Measurements from ENCODE around the gene UBE2C.
"Not testable (repeated sequence)": the region's sequence is repeated elsewhere in the genome, so short reads cannot be mapped to it uniquely, and the experiment has no call there.

Gene UBE2C

DNA sequence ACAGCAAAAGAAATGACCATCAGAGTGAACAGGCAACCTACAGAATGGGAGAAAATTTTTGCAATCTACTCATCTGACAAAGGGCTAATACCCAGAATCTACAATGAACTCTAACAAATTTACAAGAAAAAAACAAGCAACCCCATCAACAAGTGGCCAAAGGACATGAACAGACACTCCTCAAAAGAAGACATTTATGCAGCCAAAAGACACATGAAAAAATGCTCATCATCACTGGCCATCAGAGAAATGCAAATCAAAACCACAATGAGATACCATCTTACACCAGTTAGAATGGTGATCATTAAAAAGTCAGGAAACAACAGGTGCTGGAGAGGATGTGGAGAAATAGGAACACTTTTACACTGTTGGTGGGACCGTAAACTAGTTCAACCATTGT lies 14.9 kb upstream of the UBE2C start:
- DNase-seq (ENCODE audit: low read depth in 1 of 2, low spot score in 1 of 2), result not testable (repeated sequence)

GRCh38 chr20:45797955-45798354 lies 14.5 kb upstream of the UBE2C start:
- DNase-seq (ENCODE audit: low read depth in 1 of 2, low spot score in 1 of 2), result not testable (repeated sequence)

GRCh38 chr20:45798935-45799642 lies 13.4 kb upstream of the UBE2C start:
- DNase-seq (ENCODE audit: low read depth in 1 of 2, low spot score in 1 of 2), result peak; percentile 10 to 45

GRCh38 chr20:45801851-45802250 lies 10.6 kb upstream of the UBE2C start:
- DNase-seq (ENCODE audit: low read depth in 1 of 2, low spot score in 1 of 2), result no peak

DNA sequence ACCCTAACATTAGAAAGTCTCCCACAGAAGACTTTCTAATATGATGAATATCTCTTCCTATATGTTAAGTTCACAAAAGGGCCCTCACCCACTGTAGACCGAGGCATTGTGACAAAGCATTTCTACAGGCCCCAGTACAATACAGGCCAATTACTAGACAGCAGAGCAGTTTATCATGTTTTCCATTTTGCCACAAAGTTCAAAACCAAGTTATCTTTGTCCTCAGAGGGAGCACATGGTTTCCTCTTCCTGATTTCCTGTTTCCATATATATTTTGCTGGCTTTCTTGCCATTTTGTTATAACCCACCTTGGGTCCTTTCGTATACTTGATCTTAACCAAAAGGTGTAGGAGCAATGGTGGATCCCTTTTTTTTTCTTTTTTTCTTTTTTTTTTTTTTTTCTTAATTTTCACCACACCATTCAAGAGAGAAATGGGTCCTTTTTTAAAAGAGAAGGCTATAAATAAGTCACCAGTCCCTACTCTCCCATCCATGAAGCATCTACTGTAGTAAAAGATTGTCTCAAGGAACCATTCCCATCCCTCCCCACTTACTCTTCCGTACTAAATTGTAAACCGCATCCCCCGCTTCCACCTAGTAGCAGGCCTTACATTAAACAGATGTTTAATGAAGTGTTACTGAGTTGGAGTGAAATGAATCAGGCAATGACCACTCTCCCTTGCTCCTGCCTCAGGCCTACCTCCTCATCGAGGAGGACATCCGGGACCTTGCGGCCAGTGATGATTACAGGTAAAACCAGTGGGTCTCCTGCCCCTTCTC lies 2.1 kb upstream of the UBE2C start:
- DNase-seq (ENCODE audit: low read depth in 1 of 2, low spot score in 1 of 2), result no peak

DNA sequence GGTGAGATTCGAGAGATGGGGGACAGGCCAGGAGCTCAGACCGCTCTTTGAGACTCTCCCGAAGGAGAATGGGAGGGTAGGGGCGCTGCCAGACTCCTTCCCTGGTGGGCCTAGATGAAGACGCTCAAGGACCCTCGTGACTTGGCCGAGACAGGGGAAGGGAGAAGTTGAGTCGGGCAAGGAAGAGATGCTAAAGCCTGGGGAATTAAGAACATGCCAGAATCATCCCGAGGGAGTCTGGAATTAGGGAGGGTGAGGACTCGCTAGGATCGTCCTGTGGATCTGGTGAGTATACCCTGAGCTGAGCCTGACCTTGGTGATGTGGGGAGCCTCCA lies 529 bp downstream of the UBE2C start:
- DNase-seq (ENCODE audit: low read depth in 1 of 2, low spot score in 1 of 2), result no peak

GRCh38 chr20:45813489-45813888 lies 1.0 kb downstream of the UBE2C start:
- DNase-seq (ENCODE audit: low read depth in 1 of 2, low spot score in 1 of 2), result no peak

DNA sequence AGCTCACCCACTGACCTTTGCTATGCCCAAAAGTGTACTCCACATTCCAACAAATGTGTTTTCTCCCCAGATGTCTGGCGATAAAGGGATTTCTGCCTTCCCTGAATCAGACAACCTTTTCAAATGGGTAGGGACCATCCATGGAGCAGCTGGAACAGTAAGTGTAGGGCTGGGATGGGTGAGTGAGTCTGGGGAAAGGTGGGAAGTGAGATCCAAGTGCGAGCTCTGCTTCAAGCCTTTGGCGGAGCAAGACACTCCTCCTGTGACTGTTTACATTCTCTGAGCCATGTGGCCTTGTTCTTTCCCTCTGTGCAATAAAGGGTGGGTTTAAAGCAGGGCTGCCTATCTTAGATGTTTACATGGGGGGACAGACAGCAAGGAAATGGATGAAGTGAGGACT lies 1.9 kb downstream of the UBE2C start:
- no peak for DNase-seq (ENCODE audit: low read depth in 1 of 2, low spot score in 1 of 2)

DNA sequence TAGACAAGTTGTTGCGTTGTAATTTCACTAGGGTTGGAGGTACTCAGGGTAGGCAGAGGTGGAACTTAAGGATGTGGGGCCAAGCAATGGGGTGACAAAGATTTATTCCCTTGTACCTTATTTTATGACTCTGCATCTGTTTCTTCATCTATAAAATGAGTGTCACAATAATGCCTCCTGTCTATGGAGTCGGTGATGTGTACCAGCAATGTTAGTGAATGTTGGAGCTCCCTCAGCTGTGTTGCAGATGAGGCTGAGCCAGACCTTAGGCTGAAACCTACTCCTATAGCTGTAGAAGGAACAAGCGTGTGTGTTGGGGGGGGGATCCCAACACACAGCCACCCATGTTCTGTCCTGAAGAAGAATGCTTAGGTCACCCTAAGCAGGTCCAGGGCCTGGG lies 4.5 kb downstream of the UBE2C start:
- no peak for DNase-seq (ENCODE audit: low read depth in 1 of 2, low spot score in 1 of 2)

DNA sequence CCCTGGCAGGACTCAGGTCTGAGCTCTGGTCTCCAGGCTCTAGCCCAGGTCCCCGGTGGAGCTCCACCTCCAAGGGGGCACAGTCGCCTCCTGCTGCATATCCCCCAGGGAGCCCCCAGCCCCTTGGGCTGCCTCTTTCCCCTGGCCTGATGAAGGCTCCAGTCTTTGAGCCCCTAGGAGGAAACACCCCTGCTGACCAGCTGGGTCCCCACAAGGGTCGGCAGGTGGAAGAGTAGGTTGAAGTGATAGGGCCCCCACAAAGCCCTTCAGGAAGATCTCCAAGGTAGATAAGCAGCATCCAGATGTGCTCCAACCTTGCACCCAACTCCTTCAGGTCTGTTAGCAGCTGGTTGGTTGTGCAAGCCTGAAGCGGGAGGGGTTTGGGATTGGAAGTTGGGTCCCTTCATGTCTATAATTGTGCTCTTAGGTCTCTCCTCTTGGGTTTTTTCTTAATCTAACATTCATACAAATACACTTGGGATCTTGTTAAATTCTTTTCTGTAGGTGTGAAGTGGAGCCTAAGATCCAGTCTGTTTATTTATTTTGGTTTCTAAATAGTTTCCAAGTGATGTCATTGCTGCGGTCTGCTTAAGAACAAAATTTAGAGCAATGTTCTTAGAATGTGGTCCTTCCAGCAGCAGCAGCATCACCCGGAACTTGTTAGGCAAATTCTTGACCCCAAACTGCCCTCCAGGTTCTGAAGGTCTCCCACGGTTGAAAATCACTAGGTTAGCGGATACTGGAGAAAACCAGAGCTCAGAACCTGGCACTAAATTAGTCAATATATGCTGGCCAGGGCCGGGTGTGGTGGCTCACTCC lies 5.1 kb downstream of the UBE2C start:
- DNase-seq (ENCODE audit: low read depth in 1 of 2, low spot score in 1 of 2), result no peak

- DNase-seq (ENCODE audit: low read depth in 1 of 2, low spot score in 1 of 2), result no peak
Observed at GRCh38 chr20:45818239-45818638, 5.8 kb downstream of the UBE2C start.

GRCh38 chr20:45819466-45819865 lies 7.0 kb downstream of the UBE2C start:
- DNase-seq (ENCODE audit: low read depth in 1 of 2, low spot score in 1 of 2), result no peak

GRCh38 chr20:45821947-45822346 lies 9.5 kb downstream of the UBE2C start:
- no peak for DNase-seq (ENCODE audit: low read depth in 1 of 2, low spot score in 1 of 2)

DNA sequence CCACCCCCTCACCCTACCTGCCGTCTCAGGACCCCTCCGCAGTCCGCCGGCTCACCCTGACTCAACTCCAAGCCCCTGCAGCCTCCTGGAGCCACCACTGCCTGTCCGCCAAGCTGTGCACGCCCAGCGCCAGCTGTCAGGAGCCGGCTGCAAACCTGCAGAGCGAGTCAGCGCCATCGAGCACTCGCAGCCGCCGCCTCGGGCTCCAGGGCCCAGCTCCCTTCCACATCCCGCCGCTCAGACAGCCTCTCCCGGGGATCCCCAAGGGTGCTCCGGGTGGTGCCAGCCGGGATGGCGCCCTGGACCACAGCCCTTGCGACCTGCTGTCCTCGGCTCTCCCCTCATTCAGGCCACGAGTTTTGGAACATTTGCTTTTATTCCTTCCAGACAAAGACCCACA lies 10.4 kb downstream of the UBE2C start:
- no peak for DNase-seq (ENCODE audit: low read depth in 1 of 2, low spot score in 1 of 2)

- DNase-seq (ENCODE audit: low read depth in 1 of 2, low spot score in 1 of 2), result peak in 1 of 2 donors; percentile 10
Observed at GRCh38 chr20:45823949-45824835, 11.7 kb downstream of the UBE2C start.

DNA sequence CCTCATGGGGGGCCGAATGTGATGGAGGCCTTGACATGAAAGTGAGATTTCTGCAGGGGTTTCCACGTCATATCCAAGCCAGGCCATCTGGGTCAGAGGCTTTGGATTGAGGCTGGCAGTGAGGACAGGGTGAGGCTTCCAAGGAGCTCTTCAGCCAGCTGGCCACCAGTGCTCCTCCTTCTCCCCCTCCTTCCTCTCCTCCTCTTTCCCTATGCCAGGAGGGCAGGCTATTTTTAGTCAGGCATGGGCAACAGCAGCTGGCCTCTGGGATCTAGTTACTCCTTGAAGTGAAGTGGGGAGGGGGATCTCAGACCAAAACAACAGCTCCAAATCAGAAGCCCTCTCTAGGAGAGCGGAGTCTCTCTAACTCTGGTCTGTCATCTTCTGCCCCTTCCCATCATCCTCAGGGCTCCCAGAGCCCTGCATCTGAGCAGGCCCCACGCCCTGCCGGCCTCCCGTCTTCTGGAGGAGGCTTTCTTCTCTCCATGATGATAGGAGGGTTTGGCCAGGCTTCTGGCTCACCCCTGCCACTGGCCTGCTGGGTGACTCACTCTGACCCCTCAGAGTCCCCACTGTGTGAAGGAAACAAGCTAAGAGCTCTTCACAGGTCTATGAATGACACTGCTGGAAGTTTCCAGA lies 14.1 kb downstream of the UBE2C start:
- no peak for DNase-seq (ENCODE audit: low read depth in 1 of 2, low spot score in 1 of 2)

DNA sequence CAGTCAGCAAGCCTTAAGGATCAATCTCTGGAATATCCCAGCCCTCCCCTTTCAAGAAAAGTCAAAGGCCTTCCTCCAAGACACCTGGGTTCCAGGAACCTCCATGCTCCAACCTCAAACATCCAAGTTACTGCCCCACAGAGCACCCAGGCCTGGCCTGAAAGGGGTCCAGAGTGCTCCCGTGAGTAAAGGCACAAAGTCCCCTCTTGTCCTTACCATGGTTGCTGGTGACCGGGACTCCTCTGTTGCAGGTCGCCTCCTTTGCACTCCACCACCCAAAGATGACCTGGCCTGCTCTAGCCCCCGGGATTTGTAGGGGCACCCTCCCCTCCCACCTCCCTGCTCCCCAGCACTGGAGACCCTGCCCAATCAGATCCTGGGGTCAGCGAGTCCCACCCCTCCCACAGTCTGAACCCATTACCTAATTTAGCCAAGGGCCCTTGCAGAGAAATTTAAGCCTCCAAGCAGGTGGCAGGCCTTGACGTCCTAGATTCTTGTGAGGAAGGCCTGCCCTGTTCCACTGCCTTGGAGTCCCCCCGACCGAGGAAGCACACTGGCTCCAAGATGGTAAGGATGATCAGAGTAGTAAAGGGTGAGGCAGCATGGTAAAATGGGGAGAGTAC lies 14.7 kb downstream of the UBE2C start, which contains the start of gene TNNC2:
TNNC2 (minus strand) TSS at position 283 of the 623 bp plus-strand sequence; CDS start at position 219, 64 bp downstream.
- DNase-seq (ENCODE audit: low read depth in 1 of 2, low spot score in 1 of 2), result no peak

DNA sequence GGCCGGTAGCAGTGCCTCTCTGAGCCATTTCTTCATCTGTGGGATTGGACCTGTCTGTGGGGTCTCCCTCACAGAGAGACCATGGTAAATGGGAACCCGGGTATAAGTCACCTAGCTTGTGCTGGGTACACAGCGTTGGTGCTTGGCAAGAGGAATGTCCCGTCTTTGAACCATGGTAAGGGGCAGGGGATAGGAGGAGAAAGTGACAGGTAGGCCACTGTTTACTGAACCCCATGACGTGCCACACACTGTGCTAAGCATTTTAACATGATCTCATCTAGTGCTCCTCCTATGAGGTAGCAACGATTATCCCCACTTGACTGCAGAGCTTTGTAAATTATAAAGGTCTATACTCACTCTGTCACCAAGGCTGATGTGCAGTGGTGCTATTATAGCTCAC lies 15.3 kb downstream of the UBE2C start:
- no peak for DNase-seq (ENCODE audit: low read depth in 1 of 2, low spot score in 1 of 2)

DNA sequence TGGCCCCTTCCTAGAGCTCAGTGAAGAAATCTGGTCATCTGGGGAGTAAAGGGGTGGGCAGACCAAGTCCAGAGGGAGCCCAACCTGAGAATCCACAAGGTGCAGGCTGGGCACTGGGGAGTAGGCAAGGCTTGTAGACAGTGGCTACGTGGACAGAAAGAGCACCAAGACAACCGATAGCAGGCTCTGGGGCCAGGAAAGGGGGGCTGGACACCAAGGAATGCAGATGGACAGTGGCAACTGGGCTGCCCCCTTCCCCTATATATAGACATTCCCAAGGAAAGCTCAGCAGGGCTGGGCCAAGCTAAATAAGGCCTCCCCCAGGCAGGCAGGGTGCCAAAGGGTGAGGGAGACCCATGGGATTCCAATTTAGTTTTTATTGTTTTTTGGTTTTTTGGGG lies 16.1 kb downstream of the UBE2C start:
- no peak for DNase-seq (ENCODE audit: low read depth in 1 of 2, low spot score in 1 of 2)

- DNase-seq (ENCODE audit: low read depth in 1 of 2, low spot score in 1 of 2), result not testable (repeated sequence)
Observed at GRCh38 chr20:45829673-45830106, 17.2 kb downstream of the UBE2C start.
